A673 (cell line): ENCODE results near the gene GRIK4. TPM values are rescaled to one million over a fixed set of nuclear protein-coding genes. Genes with fewer than 3 reads are reported as not detected.
A peak's percentile ranks its signal among the peaks of the same experiment; 100 is the strongest.

Source experiments
- BruUV-seq: library from RNA; stranded (reverse); fragments of 400-500 nt; replicated peaks from 2 replicates; lab custom pipeline; 2021; lab: Mats Ljungman, UMichigan
- CTCF ChIA-PET: fragments of 300-600 bp; sonication (Branson Sonifier 250); formaldehyde crosslinking; loops from one replicate; lab custom pipeline; 2022; ENCODE audit warnings: antibody characterized with exemption; lab: Charles Lee
- POLR2A ChIA-PET: fragments of 300-600 bp; sonication (Branson Sonifier 250); formaldehyde crosslinking; loops from one replicate; lab custom pipeline; 2022; ENCODE audit warnings: antibody characterized with exemption; ENCODE audit not compliant: low non-redundant PET; lab: Charles Lee
- DNase-seq: peaks from one replicate; pipeline ENCODE4 v3.0.0-alpha.2; 2015; ENCODE audit warnings: low spot score
- H3K27ac ChIP-seq: fragments of 200-600 bp; sonication (generic); 2 replicates; pipeline ENCODE4 v1.5.1; 2016; ENCODE audit warnings: mixed run types, low read depth, mild to moderate bottlenecking, mixed read lengths, antibody characterized with exemption, low read length; ENCODE audit not compliant: poor library complexity, severe bottlenecking
- H3K27me3 ChIP-seq: fragments of 200-600 bp; sonication (generic); replicated peaks from 2 replicates; pipeline ENCODE4 v1.6.1; 2017; ENCODE audit warnings: mixed run types, low read depth, mild to moderate bottlenecking, mixed read lengths, antibody characterized with exemption, low read length; ENCODE audit not compliant: insufficient read depth, poor library complexity
- H3K36me3 ChIP-seq: fragments of 200-600 bp; sonication (generic); 2 replicates; pipeline ENCODE4 v1.6.1; 2016; ENCODE audit warnings: mixed run types, mild to moderate bottlenecking, mixed read lengths, antibody characterized with exemption, low read length; ENCODE audit not compliant: insufficient read depth, poor library complexity, severe bottlenecking
- H3K4me1 ChIP-seq: fragments of 200-600 bp; sonication (generic); 2 replicates; pipeline ENCODE4 v1.6.1; 2017; ENCODE audit warnings: mixed run types, mild to moderate bottlenecking, mixed read lengths, antibody characterized with exemption, low read length; ENCODE audit not compliant: insufficient read depth, poor library complexity, severe bottlenecking
- H3K4me3 ChIP-seq: fragments of 200-600 bp; sonication (generic); 2 replicates; pipeline ENCODE4 v1.5.1; 2016; ENCODE audit warnings: low read depth, mixed run types, mild to moderate bottlenecking, mixed read lengths, low read length; ENCODE audit not compliant: poor library complexity, severe bottlenecking
- H3K9me3 ChIP-seq: fragments of 200-600 bp; sonication (generic); 2 replicates; pipeline ENCODE4 v1.6.1; 2016; ENCODE audit warnings: mixed run types, low read depth, mild to moderate bottlenecking, mixed read lengths, antibody characterized with exemption, low read length; ENCODE audit not compliant: poor library complexity, severe bottlenecking
- EZH2 ChIP-seq: fragments of 200-600 bp; sonication (generic); IDR thresholded peaks from 2 replicates; pipeline ENCODE4 v1.6.1; 2017; ENCODE audit warnings: borderline replicate concordance, low read depth, mild to moderate bottlenecking, mixed read lengths, antibody characterized with exemption, low read length; ENCODE audit not compliant: poor library complexity, severe bottlenecking
- intact Hi-C: fragments of 100-400 bp; cut with micrococcal nuclease; formaldehyde crosslinking; loops from one replicate; pipeline ENCODE4 v1.10.0; 2022; ENCODE audit not compliant: unreplicated experiment
- total RNA-seq: library from RNA; stranded (reverse); gene quantifications from 2 replicates; pipeline ENCODE4 v1.2.3, GENCODE V29; 2021
- TF ChIP-seq, protein P1 (sequence below): fragments of 300-800, 200-600 bp; sonication (generic); conservative IDR thresholded peaks from 2 replicates; pipeline ENCODE4 v1.5.1; 2017; ENCODE audit warnings: low read depth, mild to moderate bottlenecking, antibody characterized with exemption, low read length, moderate library complexity, mixed read lengths

Gene GRIK4
- total RNA-seq, 1 experiment from 2014 or later: not detected

- Histone ChIP-seq H3K9me3 (no peaks in the 10 kb centered on the region), H3K36me3 (peaks cover 66% of the 10 kb centered on the region), H3K27me3 (no peaks in the 10 kb centered on the region), H3K4me1 (no peaks in the 10 kb centered on the region), H3K27ac (no peak overlapping the region), H3K4me3 (no peak overlapping the region)
- TF ChIP-seq, protein P1, sequence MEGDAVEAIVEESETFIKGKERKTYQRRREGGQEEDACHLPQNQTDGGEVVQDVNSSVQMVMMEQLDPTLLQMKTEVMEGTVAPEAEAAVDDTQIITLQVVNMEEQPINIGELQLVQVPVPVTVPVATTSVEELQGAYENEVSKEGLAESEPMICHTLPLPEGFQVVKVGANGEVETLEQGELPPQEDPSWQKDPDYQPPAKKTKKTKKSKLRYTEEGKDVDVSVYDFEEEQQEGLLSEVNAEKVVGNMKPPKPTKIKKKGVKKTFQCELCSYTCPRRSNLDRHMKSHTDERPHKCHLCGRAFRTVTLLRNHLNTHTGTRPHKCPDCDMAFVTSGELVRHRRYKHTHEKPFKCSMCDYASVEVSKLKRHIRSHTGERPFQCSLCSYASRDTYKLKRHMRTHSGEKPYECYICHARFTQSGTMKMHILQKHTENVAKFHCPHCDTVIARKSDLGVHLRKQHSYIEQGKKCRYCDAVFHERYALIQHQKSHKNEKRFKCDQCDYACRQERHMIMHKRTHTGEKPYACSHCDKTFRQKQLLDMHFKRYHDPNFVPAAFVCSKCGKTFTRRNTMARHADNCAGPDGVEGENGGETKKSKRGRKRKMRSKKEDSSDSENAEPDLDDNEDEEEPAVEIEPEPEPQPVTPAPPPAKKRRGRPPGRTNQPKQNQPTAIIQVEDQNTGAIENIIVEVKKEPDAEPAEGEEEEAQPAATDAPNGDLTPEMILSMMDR: no peak
- no peak for TF ChIP-seq EZH2
- BruUV-seq: no TSS peak
- peak; percentile 35 for DNase-seq
- intact Hi-C loops: no loop called here
- ChIA-PET POLR2A (no interaction called here), CTCF (no interaction called here)
Observed at GRCh38 chr11:120467627-120468026, 43.9 kb upstream of the GRIK4 start.

GRCh38 chr11:120471131-120471530, 40.4 kb upstream of the GRIK4 start:
- POLR2A ChIA-PET: no interaction called here
- TF ChIP-seq EZH2: no peak
- TF ChIP-seq, protein P1: no peak
- H3K4me1 ChIP-seq: no peaks in the 10 kb centered on the region
- no TSS peak for BruUV-seq
- CTCF ChIA-PET: no interaction called here
- H3K27ac ChIP-seq: no peak overlapping the region
- H3K9me3 ChIP-seq: no peaks in the 10 kb centered on the region
- H3K36me3 ChIP-seq: peaks cover 71% of the 10 kb centered on the region
- no peak for DNase-seq
- H3K4me3 ChIP-seq: no peak overlapping the region
- intact Hi-C loops: no loop called here
- H3K27me3 ChIP-seq: no peaks in the 10 kb centered on the region

DNA sequence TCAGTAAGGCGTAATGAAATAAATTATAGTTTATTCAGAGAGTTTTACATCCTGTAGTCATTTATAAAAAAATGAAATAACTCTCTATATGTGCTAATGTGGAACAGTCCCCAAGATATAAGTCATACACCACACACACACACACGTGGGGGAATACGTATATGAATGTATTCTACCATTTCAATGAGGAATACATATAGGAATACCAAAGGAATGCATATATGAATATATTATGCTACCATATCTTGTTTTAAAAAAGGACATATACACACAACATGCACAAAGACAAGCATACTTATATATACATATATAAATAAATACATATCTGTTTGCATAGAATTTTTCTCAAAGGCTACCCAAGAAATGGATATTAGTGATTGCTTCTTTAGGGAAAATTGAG, 39.6 kb upstream of the GRIK4 start:
- TF ChIP-seq EZH2: no peak
- TF ChIP-seq, protein P1: no peak
- DNase-seq: no peak
- Histone ChIP-seq H3K27ac (no peak overlapping the region), H3K4me3 (no peak overlapping the region), H3K4me1 (no peaks in the 10 kb centered on the region), H3K9me3 (no peaks in the 10 kb centered on the region), H3K27me3 (no peaks in the 10 kb centered on the region), H3K36me3 (peaks cover 71% of the 10 kb centered on the region)
- POLR2A ChIA-PET: no interaction called here
- BruUV-seq: no TSS peak
- intact Hi-C loops: no loop called here
- CTCF ChIA-PET: no interaction called here
